Stimulated activated CD4-positive, alpha-beta T cell treated with anti-CD3 and anti-CD28 coated beads, TNF-alpha, amount 100 ng/mL, for 4 hours (primary cell): ENCODE data around the gene GARIN3.
"Not testable (repeated sequence)": the region's sequence is repeated elsewhere in the genome, so short reads cannot be mapped to it uniquely, and the experiment has no call there.

ENCODE experiments used
- DNase-seq, 3 experiments: peaks; one replicate each; pipeline ENCODE4 v3.0.0-alpha.2; 2020; ENCODE audit warnings: low read depth in 3 of 3

The GARIN3 gene

DNA sequence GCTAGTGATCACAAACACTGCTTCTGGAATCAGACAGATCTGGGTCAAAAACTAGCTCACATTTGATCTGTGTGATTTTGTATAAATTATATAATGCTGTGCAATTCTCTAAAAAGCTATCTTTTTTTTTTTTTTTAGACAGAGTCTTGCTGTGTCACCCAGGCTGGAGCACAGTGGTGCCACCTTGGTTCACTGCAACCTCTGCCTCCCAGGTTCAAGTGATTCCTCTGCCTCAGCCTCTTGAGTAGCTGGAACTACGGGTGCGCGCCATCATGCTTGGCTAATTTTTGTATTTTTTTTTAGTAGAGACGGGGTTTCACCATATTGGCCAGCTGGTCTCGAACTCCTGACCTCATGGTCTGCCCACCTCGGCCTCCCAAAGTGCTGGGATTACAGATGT lies 19.1 kb upstream of the GARIN3 start:
- DNase-seq: not testable (repeated sequence)

DNA sequence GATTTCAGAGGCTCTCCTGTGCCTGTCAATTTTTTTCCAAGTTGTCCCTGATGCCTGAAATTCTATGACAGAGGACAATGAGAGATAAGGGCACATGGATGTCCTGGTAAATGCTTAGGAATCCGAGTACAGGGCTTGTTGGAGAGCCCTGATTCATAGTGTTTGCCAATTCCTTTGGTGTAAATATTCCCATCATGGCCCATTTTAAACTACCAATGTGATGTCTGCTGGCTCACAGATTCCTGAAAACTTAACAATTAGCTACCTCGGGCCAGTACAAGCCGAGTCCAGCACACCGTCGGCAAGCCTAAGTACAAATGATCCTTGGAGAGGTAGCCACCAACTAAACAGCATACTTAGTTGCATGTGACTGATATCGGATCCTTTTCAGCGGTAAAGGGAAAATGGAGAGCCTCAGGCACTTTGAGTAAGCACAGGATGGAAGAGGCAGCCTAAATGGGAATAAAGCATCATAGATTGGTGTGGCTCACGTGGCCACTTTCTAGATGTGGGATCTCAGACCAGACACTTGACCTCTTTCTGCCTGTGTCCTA lies 18.1 kb upstream of the GARIN3 start:
- DNase-seq: no peak

DNA sequence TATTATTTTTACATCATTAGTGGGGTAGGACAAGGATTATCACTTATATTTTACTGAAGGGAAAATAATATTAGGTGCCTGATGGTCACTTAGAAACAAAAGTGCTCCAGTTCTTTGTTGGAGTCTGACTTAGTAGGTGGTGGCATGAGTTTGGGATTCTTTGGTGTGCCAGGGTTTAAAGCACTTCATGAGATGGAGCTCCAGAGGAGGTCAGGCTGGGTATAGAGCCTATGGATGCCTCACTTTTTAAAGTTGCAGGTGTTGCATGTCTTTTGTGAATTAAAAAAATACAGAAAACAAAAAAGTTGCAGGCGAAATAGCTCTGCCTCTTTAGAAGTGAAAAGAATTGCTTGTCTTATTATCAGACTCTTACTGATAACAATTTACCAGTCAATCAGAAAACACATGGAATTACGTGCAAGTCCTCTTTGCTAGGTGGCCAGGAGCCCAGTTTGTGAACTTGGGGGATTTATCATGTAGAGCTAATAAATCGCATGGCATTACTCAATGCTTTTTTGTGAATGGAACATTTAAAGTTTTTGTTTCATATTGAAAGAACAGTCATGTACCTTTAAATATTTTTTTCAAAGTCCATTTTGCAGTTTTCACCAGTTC lies 16.2 kb upstream of the GARIN3 start:
- DNase-seq: no peak

DNA sequence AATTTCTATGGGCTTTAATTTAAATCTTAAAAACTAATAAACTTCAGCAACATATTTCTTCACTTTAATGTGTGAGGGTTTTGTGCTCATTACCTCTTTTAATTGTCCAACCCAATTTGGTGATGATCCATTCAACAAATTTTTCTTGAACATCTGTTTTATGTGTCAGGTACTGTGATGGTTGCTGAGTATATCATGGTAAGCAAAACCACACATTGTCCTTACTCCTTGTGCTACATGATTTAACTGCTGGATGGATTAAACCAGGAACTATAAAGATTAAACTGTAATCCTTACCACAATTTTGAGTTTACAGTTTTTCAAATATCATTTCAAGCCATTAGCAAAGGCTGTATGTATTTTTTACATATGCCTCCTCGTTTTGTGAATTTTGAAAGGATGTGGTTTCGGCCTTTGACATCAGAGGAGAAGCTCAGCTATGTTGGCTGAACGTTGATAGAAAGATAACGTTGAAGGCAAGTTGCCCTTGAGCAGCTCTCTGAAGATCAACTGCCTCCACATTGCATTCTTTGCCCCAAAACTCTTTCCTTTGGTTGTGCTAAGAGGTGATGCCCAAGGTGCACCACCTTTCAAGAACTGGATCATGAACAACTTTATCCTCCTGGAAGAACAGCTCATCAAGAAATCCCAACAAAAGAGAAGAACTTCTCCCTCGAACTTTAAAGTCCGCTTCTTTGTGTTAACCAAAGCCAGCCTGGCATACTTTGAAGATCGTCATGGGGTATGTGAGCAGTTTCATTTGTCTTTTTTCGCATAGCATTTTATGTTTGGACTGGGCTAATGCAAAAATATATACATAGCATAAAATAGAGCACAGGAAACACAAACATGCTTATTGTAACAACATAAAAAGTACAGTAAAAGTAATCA lies 14.6 kb upstream of the GARIN3 start, which contains the start of gene ITK:
TSS of gene ITK (plus strand) at position 467 of the 891 bp plus-strand sequence. CDS start at position 605, 138 bp downstream.
- no peak for DNase-seq

DNA sequence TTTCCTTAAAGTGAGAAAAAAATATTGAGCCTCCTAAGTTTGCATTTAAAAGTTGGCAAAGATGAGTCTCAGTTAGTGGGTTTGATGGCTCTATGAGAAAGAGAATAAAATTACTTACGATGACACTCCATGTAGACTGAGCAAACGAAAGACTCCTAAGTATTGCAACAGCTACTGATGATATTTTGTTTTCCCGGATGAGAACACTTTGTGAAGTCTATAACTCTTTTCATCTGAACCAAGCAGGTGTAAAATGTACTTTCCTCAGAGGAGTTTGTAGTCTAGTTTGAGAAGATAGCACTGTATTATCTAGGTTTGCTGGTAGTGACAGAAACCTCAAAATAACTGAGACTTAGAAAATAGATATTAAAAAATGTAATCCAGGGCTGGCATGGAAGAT lies 12.9 kb upstream of the GARIN3 start:
- DNase-seq: no peak

DNA sequence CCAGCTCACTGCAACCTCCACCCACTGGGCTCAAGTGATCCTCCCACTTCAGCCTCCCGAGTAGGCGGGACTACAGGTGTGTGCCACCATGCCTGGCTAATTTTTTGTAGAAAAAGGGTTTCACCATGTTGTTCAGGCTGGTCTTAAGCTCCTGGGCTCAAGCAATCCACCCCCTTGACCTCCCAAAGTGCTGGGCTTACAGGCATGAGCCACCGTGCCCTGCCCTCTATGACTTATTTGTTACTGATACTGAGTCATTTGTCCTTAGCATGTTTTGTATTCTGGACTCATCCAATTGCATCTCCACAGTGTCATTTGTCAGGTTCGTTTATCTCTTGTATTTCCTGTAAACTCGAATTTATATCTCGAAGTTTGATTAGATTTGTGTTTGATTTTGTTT lies 11.9 kb upstream of the GARIN3 start:
- DNase-seq: no peak

DNA sequence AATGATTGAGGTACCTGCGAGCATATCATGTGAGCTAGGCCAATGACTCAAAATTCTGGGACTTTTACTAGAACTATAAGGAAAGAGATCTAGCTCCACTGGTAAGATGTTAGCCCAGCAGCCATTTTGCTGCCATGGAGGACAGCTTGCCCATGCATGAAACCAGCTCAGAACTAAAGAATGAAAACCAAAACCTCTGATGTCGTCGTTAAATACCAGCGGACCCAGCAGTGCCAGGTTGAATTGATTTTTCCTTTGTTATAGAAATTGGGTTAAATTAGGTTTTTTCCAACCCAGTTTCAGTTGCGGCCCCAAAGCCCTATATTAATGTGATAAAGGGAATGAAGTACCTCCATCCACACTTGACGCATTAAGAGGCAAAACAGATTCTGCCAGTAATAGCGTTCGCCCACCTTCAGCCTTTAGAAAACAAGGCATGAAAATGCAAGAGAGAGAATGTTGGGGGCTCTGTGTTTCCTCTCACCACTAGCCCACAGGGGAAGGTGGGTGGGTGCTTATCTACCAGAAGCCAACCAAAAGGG lies 9.1 kb upstream of the GARIN3 start:
- DNase-seq: no peak

DNA sequence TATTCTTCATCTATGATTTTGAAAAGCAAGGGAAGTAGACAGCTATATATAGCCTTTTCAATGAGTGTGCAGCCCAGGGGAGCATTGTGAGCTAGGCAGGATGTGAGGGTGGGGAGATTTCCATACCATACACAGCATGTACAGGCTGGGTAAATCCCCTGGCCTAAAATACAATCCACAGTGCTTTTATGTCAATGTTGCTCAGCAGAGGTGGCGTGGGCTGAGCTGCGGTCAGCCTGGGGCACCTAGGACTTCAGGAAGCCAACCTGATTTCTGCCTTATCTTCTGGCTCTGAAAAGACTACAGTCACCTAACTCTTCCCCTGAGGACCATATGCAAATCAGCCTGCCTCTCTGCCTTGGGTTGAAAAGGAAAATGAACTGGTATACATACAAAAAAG lies 6.3 kb upstream of the GARIN3 start:
- DNase-seq: peak; percentile 56 to 83 (median 80)

DNA sequence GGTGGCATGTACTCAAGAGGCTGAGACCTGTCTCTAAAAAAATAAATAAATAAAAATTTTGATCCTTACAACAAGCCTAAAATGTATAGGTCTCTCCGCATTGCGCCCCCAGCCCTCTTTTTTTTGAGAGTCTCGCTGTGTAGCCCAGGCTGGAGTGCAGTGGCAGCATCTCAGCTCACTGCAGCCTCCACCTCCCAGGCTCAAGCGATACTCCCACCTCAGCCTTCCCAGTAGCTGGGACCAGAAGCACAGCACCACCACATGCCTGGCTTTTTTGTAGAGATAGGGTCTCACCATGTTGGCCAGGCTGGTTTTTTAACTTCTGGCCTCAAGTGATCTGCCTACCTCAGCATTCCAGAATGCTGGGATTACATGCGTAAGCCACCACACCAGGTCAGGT lies 2.2 kb upstream of the GARIN3 start:
- DNase-seq: no peak

DNA sequence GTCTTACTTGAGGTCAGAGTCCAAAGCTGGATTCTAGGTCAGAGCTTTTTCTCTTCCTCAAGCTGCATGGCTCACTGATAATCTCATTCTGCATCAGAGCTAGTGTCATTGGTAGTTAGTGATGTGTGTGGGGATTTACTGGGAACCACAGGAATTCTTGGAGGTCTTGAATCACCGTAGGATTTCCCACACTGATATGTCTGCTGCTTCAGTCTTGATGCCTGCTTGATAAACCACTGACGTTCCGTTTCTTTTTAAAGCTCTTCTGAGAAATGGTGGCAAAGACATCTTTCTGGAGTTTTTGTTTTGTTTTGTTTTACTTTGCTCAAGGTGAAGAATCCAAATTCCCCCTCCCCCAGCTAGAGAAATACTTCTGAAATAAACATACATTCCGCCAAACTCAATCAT lies 1.2 kb upstream of the GARIN3 start:
- DNase-seq: no peak

DNA sequence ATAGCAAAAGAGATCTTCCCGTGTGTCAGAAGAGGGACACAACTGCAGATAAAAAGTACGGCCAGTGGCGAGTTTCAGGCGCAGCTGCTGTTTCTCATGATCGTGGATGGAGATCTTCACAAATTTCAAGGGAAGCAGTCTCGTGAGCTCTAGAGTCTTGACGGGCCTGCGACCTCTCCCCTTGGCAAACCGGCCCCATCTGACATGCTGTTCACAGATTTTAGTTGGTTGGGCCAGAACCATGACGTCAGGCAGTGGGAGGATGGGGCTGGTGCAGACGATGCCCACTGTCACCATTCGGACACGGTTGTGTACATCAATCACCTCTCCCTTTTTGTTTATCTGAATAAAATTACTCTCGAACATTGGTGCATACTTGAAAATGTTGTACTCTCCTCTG lies 396 bp downstream of the GARIN3 start:
- DNase-seq: no peak

DNA sequence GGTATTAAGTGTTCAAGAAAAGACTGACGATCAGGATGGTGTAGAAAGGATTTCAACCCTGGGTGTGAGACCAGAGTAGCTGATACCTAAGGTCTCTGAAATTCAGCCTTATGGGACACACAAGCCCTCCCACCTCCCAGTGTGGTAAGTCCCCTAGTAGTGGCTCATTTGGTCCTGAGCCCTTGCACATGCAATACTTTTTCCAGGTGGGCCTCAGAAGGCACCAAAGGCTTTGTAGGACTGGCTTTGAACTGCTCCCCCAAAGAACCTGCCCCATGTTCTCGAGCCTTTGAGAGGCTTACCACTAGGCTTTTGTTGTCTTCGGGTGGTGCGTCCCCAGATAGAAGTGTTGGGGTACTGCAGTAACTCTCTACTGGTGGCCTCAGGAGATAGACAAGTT lies 803 bp downstream of the GARIN3 start:
- no peak for DNase-seq

DNA sequence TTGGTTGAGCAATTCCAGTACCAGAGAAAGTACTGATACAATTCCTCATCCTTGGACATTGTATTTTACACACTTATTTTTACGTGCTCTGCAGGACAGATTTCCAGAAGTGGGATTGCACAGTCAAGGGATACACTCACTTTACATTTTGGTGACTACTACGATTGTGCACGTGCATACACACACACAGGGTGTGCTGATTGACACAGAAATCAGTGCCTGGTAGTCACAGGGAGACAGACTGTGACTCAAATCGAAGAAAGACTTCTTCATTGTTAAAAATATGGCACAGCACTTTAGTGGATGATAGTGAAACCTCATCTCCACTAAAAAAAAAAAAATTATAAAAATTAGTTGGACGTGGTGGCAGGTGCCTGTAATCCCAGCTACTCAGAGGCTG lies 1.5 kb downstream of the GARIN3 start:
- DNase-seq: no peak

DNA sequence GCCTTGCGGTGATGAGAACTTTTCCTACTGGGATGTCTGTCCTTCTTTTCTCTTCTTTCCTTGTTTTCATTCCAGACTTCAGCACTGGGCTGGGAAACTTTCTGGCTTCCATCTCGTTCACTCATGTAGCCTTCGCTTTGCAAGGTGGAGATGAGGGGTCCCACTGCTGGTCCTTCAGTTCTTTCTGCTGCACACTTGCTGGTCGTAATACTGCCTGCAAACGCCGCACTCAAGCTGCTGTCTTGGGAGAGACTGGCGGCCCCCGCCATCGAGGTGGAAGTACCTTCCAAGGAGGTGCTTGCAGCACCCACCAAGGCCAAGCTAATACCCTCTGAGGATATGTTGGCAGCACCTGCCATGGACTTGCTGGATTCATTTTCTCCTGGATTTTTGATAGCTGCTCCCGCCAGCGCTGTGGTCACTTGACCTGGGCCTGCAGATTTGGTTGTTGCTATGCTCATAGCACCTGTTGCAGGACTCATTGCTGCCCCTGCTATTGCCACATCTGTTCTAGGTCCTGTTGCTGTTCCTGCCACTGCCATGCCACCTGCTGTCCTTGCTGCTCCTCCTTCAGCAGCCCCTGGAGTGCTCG lies 3.0 kb downstream of the GARIN3 start:
- no peak for DNase-seq

DNA sequence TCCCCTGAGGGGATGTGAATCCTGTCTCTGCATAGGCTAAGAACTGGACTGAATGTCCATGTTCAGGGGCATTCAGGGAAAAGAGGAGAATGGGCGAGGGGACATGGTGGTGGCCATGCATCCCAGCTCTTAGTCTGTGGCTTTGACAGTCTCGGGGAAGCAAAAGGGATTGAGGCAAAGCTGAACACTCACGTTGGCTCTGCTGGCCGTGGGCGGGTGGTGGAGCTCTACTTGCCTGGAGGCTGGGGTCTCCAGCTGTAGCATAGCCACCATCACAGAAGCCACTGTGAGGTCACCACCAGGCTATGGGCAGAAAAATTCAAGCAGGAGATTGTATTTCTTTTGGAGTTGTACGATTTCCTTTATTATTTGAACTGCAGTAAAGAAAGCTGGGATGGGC lies 4.1 kb downstream of the GARIN3 start:
- no peak for DNase-seq

DNA sequence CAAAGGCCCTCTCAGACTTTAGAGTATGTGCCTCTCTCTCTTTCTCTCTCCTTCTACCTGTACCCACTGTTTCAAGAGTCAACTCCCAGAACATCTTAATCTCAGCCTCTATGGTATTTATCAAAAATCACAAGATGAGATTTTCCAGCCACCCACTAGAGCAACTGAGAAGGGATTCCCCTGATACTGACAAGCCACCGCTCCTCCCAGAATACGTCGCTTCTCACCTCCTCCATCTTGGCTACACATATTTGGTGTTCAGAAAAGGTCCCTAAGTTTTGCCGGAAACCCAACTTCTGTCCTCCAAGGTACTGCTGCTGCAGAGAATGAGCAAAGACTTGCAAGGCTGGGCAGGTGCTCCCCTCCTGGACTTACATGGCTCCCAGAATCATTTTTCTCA lies 6.1 kb downstream of the GARIN3 start:
- DNase-seq: no peak

DNA sequence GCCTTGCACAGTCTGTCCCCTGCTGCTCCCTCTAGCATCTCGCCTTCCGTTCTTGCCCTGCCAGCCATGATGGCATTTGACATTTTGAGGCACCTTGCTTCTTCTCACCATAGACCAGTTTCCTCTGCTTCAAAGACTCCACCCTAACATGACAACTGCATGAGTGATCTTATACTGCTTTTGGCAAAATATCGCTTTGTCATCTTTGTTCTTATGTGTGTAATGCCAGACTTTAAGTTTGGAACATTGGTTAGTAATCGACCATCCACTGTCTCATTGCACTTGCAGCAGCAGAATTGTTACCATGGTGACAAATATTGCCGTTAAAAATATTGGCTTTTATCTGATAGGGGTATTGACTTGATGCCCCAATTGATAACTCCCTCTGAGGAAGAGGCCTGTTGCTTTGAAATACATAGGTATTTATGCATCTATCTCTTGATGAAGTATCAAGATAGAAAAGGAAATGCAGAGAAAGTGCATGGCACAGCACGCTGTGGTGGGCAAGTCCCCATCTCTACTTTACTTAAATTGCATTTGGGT lies 6.8 kb downstream of the GARIN3 start:
- DNase-seq: no peak

DNA sequence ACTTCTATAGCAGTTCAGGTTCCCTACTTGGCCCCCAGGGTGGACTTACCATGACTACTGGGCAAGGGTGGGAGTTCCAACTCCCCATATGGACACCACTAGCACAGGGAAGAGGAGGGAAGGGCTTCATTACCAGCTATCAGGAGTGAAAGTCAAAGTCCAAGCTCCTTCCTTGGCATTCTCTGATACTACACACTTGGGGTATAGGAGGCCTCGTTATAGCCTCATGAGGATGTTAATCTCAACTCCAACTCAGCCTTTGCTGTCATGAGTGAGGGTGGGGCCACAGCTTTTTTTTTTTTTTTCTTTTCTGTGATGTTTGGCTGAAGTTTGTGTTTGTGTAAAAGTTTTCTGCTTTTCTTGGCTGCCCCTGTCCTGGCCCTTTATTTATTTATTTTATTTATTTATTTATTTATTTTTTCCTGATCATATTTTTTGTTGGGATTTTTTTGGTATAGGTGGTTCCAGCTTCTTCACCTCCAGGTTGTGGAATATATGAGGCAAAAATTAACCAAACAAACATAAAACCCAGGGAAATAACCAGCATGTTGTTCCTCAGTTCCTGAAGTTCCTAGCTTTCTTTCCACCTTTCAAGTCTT lies 8.7 kb downstream of the GARIN3 start:
- DNase-seq: no peak

DNA sequence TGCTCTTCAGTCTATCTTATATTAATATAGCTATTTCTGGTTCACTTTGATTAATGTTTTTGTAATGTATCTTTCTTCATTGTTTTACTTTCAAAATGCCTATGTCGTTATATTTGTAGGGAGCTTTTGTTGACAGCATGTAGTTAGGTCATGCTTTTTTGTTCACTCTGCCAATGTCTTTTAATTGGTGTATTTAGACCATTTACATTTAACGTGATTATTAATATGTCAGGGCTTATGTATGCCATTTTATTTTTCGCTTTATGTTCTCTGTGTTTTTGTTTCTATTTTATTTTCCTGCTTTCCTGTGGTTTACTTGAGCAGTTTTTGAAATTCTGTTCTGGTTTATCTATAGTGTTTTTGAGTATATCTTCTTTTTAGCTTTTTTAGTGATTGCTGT lies 10.8 kb downstream of the GARIN3 start:
- DNase-seq: no peak

DNA sequence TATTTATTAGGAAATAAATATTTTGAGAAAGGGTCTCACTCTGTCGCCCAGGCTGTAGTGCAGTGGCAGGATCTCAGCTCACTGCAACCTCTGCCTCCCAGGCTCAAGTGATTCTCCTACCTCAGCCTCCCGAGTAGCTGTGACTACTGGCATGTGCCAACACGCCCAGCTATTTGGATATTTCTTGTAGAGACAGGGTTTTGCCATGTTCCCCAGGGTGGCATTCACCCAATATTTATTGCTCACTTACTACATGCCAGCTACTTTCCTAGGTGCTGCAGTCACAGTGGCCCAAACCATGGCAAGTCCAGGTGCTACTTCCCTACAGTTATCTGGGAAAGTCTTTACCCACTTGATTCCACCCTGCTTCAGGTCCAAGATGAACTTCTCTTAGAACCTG lies 15.1 kb downstream of the GARIN3 start:
- no peak for DNase-seq

DNA sequence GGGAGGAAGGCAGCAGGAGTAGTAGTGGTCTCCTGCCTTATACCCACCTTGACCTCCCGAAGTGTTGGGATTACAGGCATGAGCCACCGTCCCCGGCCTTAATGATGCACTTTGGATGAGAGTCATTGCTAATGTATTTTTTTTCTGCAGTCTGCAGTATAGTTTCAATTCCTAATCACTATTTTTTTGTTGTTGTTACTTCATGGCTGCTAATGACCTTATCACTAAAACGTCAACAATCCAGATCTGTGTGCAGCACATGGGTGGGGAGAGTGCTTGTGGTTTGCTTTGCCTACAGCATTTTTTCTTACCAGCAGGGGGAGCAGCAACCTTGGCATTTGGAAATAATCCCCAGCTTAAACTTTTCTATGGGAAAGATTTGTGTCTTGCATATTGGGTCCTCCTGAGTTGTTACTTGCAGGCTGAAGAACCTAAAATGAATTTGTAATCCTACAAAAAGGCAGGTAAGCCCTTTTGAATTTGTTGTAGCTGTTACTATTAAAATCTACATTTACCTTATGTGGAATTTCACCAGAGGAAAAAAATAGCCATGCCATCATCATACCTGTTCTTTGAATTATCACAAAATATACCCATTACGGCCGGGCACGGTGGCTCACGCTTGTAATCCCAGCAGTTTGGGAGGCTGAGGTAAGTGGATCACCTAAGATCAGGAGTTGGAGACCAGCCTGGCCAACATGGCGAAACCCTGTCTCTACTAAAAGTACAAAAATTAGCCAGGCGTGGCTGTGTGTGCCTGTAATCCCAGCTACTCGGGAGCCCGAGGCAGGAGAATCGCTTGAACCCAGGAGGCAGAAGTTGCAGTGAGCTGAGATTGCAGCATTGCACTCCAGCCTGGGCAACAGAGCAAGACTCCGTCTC lies 17.1 kb downstream of the GARIN3 start:
- DNase-seq: peak; percentile 39 to 82 (median 68)
